G401 (cell line): ENCODE measurements around the gene BCL2L1. TPM values are rescaled to one million over a fixed set of nuclear protein-coding genes. Genes with fewer than 3 reads are reported as not detected.
A peak's percentile ranks its signal among the peaks of the same experiment; 100 is the strongest.
"Not testable (repeated sequence)": the region's sequence is repeated elsewhere in the genome, so short reads cannot be mapped to it uniquely, and the experiment has no call there.

Experiments
- DNase-seq: peaks from one replicate; pipeline ENCODE4 v3.0.0-alpha.2; 2015; ENCODE audit warnings: low spot score
- in situ Hi-C: cut with HindIII; loops from 2 replicates; pipeline ENCODE4 v1.10.0; 2016; ENCODE audit warnings: low sequenced_read_pairs, mixed read lengths
- total RNA-seq: library from RNA; depleted of rRNA; stranded (reverse); fragments of >200 nt; shearing (Covaris generic); gene quantifications from 2 replicates; pipeline ENCODE4 v1.2.3, GENCODE V29; 2014

Gene BCL2L1
- total RNA-seq, 1 experiment from 2014 or later: 104 TPM

DNA sequence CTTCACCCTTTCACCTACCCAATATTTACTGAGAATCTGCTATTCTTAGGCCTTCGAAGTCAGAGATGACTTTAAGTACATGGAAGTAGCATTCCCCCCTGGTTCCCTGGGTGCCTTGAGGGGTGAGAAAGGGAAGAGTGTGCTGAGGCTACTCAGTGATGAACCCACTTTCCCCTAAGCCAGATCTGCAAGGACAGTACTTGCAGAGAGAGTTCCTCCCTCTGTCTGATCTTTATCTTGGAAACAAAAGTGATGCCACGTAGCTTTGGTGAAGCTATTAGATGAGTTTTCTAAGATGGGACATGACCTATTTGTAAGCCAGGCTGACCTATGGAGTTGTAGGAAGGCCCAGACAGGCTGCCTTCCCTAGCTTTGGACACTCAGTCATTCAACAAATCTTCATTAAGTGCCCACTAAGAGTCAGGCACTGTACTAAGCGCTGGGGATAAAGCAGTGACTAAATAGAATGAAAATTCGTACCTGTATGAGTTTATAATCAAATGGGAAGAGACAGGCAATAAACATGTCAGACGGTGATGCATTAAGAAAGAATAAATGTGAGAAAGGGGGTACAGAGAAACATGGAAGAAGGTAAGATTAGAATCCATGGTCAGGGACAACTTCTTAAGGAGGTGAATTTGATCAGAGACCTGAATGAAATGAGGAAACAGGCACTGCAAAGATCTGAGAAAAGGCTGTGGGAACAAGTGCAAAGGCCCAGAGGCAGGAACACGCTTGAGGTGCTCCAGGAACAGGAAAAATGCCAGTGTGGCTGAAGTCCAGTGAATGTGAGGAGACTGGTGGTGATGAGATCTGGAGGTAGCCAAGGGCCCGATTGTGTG, 42.2 kb downstream of the BCL2L1 start:
- in situ Hi-C loops: no loop called here
- DNase-seq: no peak

DNA sequence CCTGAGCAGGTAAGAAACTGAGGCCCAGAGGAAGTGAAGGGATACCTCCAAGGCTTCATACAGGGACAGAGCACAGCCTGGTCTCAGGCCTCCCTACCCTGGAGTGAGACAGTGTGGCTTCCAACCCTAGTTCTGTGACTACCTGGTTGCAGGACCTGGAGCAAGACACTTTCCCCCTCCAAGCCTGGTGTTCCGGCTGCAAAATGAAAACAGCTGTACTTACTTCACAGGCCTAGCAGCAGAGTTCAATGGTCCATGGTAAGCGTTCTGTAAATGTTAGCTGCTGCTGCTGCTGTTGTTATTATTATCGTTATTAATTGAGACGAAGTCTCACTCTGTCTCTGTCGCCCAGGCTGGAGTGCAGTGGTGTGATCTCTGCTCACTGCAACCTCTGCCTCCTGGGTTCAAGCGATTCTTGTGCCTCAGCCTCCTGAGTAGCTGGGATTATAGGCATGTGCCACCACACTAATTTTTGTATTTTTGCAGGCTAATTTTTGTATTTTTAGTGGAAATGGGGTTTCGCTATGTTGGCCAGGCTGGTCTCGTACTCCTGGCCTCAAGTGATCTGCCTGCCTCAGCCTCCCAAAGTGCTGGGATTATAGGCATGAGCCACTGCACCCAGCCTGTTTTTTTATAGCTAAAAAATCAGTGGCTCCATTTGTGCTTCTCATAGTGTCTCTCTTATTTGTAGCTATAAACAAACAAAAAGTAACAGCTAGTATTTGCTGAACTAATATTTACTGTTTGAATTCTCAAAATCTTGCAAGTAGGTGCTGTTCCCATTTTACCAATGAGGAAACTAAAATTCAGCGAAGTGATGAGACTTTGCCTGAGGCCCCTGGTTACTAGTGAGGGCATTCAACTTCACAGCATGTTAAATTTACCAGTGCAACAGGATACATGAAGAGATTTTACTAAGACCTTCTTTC, 43.0 kb downstream of the BCL2L1 start:
- no peak for DNase-seq
- in situ Hi-C loops: no loop called here

DNA sequence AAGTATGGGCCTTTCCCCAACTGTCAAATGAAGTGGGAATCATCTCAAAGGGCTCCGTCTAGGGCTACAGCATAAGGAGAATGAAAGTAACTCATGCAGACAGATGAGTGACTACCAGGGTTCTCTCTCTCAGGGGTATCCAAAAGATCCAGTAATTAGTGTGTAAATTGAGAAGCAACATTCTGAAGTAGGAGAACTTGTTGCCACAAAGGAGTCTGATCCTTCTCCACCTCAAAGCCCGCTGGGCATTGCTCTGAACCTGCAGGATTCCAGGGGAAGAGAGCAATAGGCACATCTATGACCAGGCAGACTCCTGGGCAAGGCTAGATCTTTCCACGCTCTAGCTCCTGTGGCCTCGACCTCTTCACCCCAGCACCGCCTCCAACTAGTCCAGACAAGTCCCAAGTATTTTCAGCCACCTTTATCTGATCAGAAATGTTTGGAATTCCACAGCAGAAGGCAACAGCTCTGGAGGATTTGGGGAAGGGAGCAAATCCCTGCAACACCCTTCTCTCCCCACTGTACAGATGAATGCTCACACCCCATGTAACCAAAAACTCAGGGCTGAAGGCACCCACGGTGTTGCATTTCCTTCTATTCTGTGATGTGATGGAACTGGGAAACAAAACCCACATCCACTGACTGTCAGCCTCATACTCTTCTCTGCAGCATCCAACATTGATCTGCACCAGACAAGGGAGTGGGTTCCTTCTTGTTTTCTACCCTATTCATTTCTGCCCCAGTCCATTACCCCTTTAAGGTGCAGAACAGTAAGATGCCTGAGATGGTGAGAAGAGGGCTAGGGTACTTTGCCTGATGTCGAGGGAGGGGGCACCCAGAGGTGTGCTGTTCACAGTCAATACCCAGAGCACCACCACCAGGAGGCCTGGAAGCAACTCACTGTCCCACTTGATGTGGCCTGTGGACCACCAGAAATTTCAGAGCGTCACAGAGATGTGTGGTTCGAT, 44.0 kb downstream of the BCL2L1 start:
- in situ Hi-C loops: no loop called here
- DNase-seq: no peak

DNA sequence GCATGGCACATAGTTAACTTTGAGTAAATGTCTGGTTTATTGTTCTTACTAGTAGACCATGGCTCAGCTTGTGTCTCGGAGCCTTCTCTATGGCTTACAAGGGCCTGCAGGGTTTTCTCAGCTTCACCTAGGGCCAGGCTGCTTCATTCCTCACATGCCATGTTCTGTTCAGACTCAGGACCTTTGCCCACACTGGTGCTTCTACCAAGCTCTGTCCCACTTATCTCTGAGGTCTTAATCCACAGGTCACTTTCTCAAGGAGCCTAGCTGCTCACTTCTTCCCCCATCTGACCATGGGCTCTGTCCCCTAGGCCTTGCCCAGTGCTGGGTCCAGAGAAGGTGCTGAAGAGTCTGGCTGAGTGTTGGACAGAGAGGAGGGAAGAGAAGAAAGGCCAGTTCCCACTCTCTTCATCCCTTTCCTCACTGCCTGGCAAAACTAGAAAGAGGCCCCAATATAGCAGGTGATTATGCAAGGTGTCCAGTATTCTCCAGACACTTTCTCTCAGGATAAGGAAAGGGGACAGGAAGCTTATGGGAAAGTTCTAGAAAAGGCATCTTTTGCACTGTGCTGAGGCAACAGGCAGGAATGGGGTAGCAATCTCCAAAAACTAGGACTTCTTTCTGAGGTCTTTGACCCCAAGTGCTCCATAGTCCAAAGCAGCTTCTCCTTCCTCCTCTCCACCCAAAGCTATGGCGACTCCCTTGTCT, 45.0 kb downstream of the BCL2L1 start:
- no peak for DNase-seq

DNA sequence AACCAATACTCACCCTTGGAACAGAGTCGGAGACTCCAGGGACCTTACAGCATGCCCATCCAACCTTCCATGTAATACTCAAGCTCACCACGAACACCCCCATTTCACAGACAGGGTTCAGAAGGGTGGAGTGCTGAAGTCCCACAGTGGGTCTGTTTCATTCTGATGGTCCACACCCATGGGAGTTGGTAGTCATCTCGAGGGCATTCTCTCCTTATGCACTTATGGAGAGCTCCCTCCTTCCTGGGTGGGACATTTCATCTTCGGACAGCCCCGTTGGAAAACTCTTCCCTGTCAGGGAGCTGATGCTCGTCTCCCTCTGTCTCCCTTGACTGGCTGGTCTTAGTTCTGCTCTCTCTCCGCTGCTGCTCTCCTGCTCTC, 46.1 kb downstream of the BCL2L1 start:
- in situ Hi-C loops: no loop called here
- no peak for DNase-seq

More for the DNA sequence above, 45.0 kb downstream of the BCL2L1 start:
- in situ Hi-C loops: no loop called here

DNA sequence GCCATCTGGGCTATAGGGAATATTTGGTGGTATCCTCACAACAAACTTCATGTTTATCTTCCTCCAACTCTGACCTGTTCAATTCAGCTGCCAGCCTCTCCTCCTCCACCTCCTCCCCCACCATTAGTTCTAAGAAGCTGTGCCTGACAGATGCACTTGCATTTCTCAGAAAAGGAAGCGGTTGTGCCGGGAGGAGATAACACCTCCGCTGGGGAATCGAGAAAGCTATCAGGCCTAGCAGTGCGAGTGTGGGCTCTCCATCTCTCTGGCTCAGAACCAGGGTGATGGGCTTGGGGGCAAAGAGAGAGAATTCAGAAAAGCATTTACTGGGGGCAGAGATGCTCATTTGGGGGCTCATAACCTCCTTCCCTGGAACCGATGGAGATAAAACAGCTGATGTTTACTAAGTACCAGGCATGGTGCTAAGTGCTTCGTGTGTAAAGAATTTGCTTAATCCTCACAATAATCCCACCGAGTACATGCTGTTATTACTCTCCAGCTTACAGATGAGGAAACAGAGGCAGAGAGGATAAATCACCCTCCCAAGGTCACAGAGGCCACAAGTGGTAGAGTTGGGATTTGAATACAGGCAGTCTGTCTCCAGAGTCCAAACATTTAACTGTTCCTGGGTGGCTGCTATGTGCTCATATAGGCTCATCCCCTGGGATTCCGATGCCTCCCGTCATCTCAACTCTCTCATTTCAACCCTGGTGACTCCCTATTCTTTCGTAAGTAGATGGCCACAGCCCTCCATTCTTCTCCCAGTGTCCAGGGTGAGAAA, 46.6 kb downstream of the BCL2L1 start:
- in situ Hi-C loops: no loop called here
- DNase-seq: no peak

DNA sequence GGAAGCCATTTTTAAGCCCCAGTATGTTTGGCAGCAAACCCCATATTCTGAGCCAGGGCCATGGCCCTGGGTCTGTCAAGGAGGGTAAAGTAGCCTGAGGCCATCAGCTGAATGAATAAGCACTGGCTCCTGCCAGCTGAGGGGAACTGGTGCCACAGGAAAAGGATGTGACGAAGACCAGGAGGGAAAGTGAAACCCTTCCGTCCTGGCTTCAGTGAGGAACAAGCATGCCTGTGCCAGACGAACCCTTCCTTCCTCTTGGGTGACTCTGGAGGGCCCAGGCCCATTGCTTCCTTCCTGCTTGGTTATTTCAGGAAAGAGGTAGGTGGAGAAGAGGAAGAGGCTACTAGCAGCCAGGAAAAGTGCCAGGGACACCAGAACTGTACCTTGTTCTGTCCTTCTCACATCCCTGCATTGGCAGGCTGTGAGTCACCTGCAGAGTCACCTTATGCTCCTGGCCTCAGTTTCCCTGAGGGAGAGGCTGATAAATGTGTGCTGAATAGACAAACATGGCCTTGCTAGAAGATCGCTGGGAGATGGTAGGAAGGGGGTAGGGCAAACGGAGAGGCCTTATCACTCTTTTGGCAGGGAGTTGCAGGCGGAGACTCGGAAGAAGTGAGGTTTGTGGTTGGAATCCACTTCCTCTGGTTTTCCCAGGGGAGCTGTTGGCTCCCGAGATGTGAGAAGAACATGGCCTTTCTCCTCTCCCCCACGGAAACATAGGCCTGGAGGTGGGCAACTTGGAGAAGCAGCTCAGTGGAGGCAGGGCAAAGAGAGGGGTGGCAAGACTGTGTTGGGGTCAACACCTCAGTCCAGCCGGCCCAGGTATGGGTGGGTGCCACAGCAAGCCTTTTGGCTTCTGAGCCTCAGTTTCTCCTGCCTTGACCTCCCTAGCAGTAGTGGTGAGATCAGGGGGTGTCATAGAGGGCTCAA, 47.5 kb downstream of the BCL2L1 start:
- peak; percentile 97 for DNase-seq
- in situ Hi-C loops: no loop called here

DNA sequence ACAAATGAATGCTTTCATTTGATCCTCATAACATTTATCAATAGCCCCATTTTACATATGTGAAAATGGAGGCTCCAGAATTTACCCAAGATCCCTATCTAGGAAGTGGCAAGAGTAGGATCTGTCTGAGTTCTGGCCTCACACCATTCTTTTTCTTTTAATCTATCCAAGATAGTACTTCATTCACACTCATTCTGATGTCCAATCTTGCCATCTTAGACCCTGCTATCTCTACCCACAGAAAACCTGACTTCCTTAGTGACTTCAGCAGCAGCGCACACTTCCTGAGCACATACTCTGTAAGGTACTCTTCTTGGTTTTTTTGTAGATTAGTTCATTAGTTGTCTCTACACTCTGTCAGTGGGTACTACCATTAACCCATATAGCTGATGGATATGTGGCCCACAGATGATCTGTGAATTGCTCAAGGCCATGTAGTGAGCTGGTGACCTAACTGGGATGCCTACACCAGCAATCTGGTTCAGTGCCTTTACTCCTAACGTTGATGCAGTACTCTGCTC, 48.7 kb downstream of the BCL2L1 start:
- DNase-seq: no peak
- in situ Hi-C loops: no loop called here

DNA sequence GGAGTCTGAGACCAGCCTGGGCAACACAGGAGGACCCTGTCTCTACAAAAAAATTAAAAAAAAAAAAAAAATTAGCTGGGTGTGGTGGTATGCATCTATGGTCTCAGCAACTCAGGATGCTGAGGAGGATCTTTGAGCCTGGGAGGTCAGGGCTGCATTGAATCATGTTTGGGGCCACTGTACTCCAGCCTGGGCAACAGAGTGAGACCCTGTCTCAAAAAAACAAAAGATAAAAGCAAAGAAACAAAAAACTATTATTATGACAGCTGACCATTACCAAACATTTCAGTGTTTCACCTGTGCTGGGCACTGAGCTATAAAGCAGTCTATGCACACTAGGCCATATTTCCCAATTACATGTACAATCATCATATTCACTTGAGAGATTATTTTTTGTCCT, 49.2 kb downstream of the BCL2L1 start:
- DNase-seq: no peak
- in situ Hi-C loops: no loop called here

DNA sequence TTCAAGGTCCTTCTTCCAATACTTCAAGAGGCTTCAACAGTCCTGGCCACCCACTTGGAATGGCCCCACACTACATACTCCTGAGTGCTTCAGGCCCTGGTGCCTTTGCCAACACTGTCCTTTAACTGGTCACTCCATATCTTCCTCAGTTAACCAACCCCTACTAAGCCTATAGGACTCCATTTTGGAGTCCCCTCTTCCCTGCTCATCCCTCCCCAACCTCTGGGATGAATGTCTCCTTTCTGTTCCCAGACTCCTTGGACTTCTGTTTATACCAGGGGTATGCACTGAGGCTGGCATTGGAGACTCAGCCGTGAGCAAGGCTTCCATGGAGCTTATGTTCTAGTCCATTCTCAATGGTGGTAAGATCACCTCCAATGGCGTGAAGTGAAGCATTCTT, 51.3 kb downstream of the BCL2L1 start:
- in situ Hi-C loops: no loop called here
- no peak for DNase-seq

DNA sequence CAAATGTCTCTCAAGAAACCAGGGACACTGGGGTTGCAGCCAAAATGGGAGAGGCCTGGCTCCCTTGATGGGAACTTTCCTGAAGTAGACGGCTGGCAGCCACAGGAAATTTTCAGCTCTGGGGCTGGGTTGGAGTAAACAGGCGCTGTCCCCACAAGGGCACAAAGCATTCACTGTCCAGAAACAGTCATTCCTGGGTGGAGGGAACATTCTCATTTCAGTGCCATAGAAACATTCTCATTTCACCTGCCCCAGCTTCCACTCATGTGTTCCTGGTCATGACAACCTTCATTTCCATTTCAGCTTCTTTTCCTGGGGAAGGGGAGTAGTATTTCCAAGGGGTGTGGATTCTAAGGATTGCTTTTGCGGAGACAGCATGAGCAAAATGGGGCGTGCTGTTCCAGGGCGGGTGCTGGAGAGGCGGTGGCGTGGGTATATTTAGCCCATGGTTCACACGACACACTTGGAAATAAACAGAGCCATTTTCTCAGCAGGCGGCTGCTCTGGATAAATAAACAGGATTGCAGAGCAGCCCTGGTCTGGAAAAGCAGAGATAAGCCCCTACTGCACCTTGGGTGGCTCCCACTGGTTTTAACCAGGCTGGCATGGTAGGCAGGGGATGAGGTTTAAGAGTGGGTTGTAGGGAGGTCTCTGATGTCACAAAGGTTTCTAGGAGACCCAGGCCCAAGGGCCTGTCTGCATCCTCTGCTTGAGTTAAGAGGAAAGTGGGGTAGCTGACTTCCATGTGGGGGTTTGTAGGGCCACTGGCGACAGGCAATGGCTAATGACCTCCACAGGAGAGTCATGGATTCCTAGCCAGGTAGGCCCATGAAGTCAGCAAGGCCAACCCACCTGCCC, 52.1 kb downstream of the BCL2L1 start:
- in situ Hi-C loops: no loop called here
- DNase-seq: peak; percentile 97

DNA sequence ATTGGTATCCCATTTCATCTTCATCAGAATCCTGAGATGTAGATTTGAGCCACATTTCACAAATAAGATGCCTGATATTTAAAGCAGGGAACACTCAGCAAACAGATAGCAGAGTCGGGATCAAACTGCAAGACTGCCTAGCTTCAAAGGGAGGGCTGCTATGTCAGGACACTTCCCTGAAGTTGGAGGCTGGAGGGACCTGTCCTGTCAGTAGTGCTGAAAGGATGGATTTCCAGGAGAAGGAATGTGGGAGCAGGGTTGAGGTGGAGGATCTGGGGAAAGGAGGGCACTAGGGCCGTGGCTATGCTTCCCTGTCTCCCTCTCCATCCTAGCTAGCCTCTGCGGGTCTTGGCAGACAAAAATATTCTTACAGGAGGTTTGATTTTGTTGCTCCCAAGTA, 52.8 kb downstream of the BCL2L1 start:
- no peak for DNase-seq
- in situ Hi-C loops: no loop called here

DNA sequence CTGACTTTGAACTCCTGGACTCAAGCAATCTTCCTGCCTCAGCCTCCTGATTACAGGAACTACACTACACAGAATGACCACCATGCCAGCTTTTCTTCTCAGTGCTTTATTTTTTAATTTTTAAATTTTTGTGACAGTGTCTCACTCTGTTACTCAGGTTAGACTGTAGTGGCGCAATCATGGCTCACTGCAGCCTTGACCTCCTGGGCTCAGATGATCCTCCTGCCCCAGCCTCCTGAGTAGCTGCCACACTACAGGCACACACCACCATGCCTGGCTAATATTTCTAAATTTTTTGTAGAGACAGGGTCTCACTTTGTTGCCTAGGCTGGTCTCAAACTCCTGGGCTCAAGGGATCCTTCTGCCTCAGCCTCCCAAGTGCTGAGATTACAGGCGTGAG, 53.7 kb downstream of the BCL2L1 start:
- in situ Hi-C loops, DNase-seq: not testable (repeated sequence)

DNA sequence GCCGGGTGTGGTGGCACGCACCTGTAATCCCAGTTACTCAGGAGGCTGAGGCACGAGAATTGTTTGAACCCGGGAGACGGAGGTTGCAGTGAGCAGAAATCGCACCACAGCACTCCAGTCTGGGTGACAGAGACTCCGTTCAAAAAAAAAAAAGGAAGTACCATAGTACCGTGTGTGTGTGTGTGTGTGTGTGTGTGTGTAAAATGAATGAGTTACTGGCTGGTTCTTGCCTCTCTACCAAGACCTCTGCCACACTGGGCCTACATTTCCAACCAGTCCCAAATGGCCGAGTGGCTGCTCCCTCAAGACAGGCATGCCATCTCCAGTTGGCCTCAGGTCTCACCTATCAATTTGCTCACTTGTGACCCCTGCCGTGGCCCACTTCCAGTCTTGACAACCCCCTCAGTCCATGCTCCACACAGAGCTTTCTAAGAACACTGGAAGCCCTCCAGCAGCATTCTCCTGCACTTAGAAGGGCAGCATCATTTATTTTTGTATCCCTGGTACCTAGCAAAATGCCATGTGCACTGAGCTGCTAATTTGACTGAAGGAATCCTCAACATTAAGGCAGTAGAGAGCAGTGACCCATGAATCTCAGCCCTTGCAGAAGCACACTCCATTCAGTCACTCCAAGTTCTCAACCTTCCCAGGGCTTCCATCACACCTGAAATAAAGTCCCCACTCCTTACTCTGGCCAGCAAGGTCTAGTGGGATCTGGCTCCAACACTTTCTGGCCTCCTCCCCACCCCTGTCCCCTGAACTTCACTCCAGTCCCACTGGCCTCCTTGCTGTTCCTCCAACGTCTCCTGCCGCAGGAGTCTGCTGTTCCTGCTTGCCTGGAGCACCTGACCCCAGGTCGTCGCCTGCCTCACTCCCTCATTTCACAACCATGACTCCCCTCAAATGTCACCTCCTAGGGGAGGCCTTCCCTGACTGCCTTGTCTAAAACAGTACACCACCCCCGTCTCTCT, 55.1 kb downstream of the BCL2L1 start:
- in situ Hi-C loops: no loop called here

More for the DNA sequence above, 55.1 kb downstream of the BCL2L1 start:
- no peak for DNase-seq
